Stimulated activated CD8-positive, alpha-beta memory T cell treated with anti-CD3 and anti-CD28 coated beads, Interleukin-4, amount 100 ng/mL, for 24 hours (primary cell): ENCODE results near the gene GREM1.

Experiments used
- DNase-seq: peaks from one replicate; pipeline ENCODE4 v3.0.0-alpha.2; 2020; ENCODE audit warnings: low read depth

Gene GREM1

GRCh38 chr15:32717426-32718226 lies at the start of gene GREM1:
Gene GREM1, plus strand, starts transcription at chr15:32718004. Its CDS starts 12,687 bp downstream, at chr15:32730691.
- no peak for DNase-seq

- DNase-seq: no peak
Observed at GRCh38 chr15:32668942-32669341, 48.9 kb upstream of the GREM1 start.

- no peak for DNase-seq
Observed at GRCh38 chr15:32669896-32670611, 47.8 kb upstream of the GREM1 start.

- DNase-seq: no peak
Observed at GRCh38 chr15:32670623-32671022, 47.2 kb upstream of the GREM1 start.

- no peak for DNase-seq
Observed at GRCh38 chr15:32671339-32672325, 46.2 kb upstream of the GREM1 start.

GRCh38 chr15:32674681-32675080 lies 43.1 kb upstream of the GREM1 start:
- DNase-seq: no peak

- no peak for DNase-seq
Observed at GRCh38 chr15:32675466-32675865, 42.3 kb upstream of the GREM1 start.

- DNase-seq: no peak
Observed at GRCh38 chr15:32676169-32676568, 41.6 kb upstream of the GREM1 start.

- no peak for DNase-seq
Observed at GRCh38 chr15:32677238-32677750, 40.5 kb upstream of the GREM1 start.

- no peak for DNase-seq
Observed at GRCh38 chr15:32679298-32679690, 38.5 kb upstream of the GREM1 start.

- DNase-seq: no peak
Observed at GRCh38 chr15:32682569-32682968, 35.2 kb upstream of the GREM1 start.

GRCh38 chr15:32682977-32683630 lies 34.7 kb upstream of the GREM1 start:
- DNase-seq: no peak

- DNase-seq: no peak
Observed at GRCh38 chr15:32683906-32684584, 33.8 kb upstream of the GREM1 start.

GRCh38 chr15:32685576-32685975 lies 32.2 kb upstream of the GREM1 start:
- no peak for DNase-seq

GRCh38 chr15:32687556-32687955 lies 30.2 kb upstream of the GREM1 start:
- DNase-seq: no peak

- no peak for DNase-seq
Observed at GRCh38 chr15:32688151-32688639, 29.6 kb upstream of the GREM1 start.

- DNase-seq: no peak
Observed at GRCh38 chr15:32690941-32691688, 26.7 kb upstream of the GREM1 start.

GRCh38 chr15:32691689-32692038 lies 26.1 kb upstream of the GREM1 start:
- no peak for DNase-seq

- no peak for DNase-seq
Observed at GRCh38 chr15:32692286-32692685, 25.5 kb upstream of the GREM1 start.
